ENCODE data around the gene GRIN2A. TPM values are rescaled to one million over a fixed set of nuclear protein-coding genes. Genes with fewer than 3 reads are reported as not detected.

Gene GRIN2A
- total RNA-seq, 4 donors from 2014 or later = 0.25 to 26.1 (median 13.5) TPM

- no peak for ATAC-seq
- no peaks in the 10 kb centered on the region for H3K9me3 ChIP-seq
- 48 to 67% methylated on average over 1 to 3 of the region's 3 CpGs for WGBS, 2 donors (ENCODE audit: low coverage in 1 of 2)
- H3K36me3 ChIP-seq = no peaks in the 10 kb centered on the region
- TF ChIP-seq POLR2A (IDR thresholded peaks at IDR 0.05) = no peak
- no peak for TF ChIP-seq EP300 (IDR thresholded peaks at IDR 0.05)
- no peak for TF ChIP-seq POLR2AphosphoS5 (IDR thresholded peaks at IDR 0.05)
- TF ChIP-seq CTCF (IDR thresholded peaks at IDR 0.05) = no peak
- H3K4me3 ChIP-seq = no peak overlapping the region
- no peak overlapping the region for H3K27ac ChIP-seq
- H3K4me1 ChIP-seq = no peaks in the 10 kb centered on the region
- H3K27me3 ChIP-seq = no peaks in the 10 kb centered on the region
Measured at GRCh38 chr16:9965079-9965478, 217.1 kb downstream of the GRIN2A start.

DNA sequence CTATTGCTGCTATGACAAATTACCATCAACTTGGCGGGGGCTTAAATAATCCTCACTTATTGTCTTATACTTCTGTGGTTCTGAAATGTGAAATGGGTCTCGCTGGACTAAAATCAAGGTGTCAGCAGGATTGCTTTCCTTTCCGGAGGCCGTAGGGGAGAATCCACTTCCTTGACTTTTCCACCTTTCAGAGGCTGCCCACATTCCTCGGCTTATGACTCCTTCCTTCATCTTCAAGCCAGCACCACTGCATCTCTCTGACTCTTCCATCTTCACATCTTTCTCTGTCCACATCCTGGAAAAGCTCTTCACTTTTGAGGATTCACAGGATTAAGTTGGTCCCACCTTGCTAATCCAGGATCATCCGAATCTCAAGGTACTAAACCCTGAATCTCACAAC is 217.8 kb downstream of the GRIN2A start:
- H3K27ac ChIP-seq = no peak overlapping the region
- 88 to 94% methylated on average over 3 to 6 of the region's 6 CpGs for WGBS, 2 donors (ENCODE audit: low coverage in 1 of 2)
- no peaks in the 10 kb centered on the region for H3K36me3 ChIP-seq
- H3K4me1 ChIP-seq = no peaks in the 10 kb centered on the region
- ATAC-seq = no peak
- no peaks in the 10 kb centered on the region for H3K27me3 ChIP-seq
- TF ChIP-seq POLR2A (IDR thresholded peaks at IDR 0.05) (no peak), CTCF (IDR thresholded peaks at IDR 0.05) (no peak), POLR2AphosphoS5 (IDR thresholded peaks at IDR 0.05) (no peak)
- no peak overlapping the region for H3K4me3 ChIP-seq
- H3K9me3 ChIP-seq = no peaks in the 10 kb centered on the region

DNA sequence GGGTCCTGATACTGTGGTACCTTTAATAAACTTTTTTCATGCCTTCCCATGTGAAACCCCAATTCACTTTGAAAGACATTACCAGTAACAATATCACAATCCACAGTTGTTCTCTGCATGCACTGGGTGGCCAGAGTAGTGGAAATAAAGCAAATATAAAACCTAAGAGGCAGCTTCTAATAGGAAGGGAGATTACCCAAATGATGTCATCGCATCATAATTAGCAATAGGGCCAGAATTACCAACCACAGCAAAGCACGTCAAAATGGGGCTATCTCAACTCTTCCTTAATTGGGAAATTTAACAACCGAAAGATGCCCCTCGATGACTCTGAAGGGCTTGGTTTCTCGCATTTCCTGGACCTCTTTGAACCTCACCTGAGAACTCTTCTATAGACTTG is 224.8 kb downstream of the GRIN2A start:
- TF ChIP-seq POLR2A (IDR thresholded peaks at IDR 0.05) = no peak
- no peak for TF ChIP-seq EP300 (IDR thresholded peaks at IDR 0.05)
- no peak for TF ChIP-seq CTCF (IDR thresholded peaks at IDR 0.05)
- no peak for TF ChIP-seq POLR2AphosphoS5 (IDR thresholded peaks at IDR 0.05)
- Histone ChIP-seq H3K27ac (no peak overlapping the region), H3K4me3 (no peak overlapping the region), H3K4me1 (no peaks in the 10 kb centered on the region), H3K9me3 (no peaks in the 10 kb centered on the region), H3K36me3 (no peaks in the 10 kb centered on the region), H3K27me3 (no peaks in the 10 kb centered on the region)
- no peak for ATAC-seq
- WGBS, 2 donors (ENCODE audit: low coverage in 1 of 2) = 84% methylated on average over 5 of the region's 5 CpGs; no CpG with 5 or more reads in 1 of the 2 donors

DNA sequence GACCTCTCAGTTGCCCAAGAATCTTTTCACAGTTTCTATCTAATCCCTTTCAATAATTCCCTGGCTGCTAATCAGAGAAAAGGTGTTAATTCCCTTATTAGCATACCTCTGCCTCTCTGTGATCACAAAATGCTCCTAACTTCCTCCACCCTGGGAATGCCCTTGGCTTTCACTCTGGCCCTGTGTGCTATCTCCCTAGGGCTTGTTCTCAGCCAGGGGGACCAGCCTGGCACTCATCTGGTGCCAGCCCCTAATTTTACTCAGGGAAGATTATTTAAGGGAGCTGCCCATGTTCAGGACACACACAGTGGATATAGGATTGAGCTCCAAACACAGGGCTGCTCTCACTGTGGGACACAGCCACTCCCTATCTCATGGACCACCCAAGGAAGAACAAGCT is 225.2 kb downstream of the GRIN2A start:
- no peak for ATAC-seq
- Histone ChIP-seq H3K36me3 (no peaks in the 10 kb centered on the region), H3K4me1 (no peaks in the 10 kb centered on the region), H3K4me3 (no peak overlapping the region), H3K27me3 (no peaks in the 10 kb centered on the region), H3K9me3 (no peaks in the 10 kb centered on the region), H3K27ac (no peak overlapping the region)
- TF ChIP-seq EP300 (IDR thresholded peaks at IDR 0.05) (no peak), POLR2AphosphoS5 (IDR thresholded peaks at IDR 0.05) (no peak), POLR2A (IDR thresholded peaks at IDR 0.05) (no peak), CTCF (IDR thresholded peaks at IDR 0.05) (no peak)

DNA sequence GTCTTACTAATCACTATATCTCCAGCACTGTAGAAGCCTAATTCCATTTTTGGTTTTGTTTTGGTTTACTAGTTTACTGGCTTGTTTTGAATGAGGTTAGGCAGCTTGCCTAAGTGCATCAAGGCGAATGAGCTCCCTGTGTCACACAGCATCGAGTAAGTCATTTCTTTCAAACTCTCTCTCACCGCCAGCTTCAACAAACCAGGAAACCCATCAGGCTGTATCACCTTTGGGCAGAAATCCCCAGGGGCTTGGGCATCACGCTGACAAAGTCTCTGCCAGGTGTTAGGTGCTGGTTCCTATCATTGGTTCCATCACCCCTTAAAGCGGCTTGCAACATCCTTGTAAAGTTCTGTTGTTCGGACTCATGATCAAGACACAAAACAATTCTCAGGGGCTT is 226.6 kb downstream of the GRIN2A start:
- TF ChIP-seq CTCF (IDR thresholded peaks at IDR 0.05) (no peak), POLR2AphosphoS5 (IDR thresholded peaks at IDR 0.05) (no peak), POLR2A (IDR thresholded peaks at IDR 0.05) (no peak), EP300 (IDR thresholded peaks at IDR 0.05) (no peak)
- no peak overlapping the region for H3K27ac ChIP-seq
- no peaks in the 10 kb centered on the region for H3K27me3 ChIP-seq
- H3K36me3 ChIP-seq = no peaks in the 10 kb centered on the region
- no peak overlapping the region for H3K4me3 ChIP-seq
- no peaks in the 10 kb centered on the region for H3K4me1 ChIP-seq
- H3K9me3 ChIP-seq = no peaks in the 10 kb centered on the region
- 79 to 100% methylated on average over 1 to 5 of the region's 6 CpGs for WGBS, 2 donors (ENCODE audit: low coverage in 1 of 2)
- ATAC-seq = no peak

Data from gastroesophageal sphincter (tissue), 4 donors.